COLO668 (cell line): ENCODE data around the gene HLA-DQB1.
"Not testable (repeated sequence)": the region's sequence is repeated elsewhere in the genome, so short reads cannot be mapped to it uniquely, and the experiment has no call there.

Source experiments
- DNase-seq: peaks from one replicate; lab custom pipeline; 2025; ENCODE audit not compliant: unreplicated experiment; lab: John Stamatoyannopoulos, UW

The HLA-DQB1 gene

GRCh38 chr6:32662836-32663235, 3.6 kb downstream of the HLA-DQB1 start:
- no peak for DNase-seq

GRCh38 chr6:32662099-32662498, 4.4 kb downstream of the HLA-DQB1 start:
- DNase-seq, result no peak

- no peak for DNase-seq
These were observed 6.4 kb downstream of the HLA-DQB1 start for GRCh38 chr6:32659856-32660595.

GRCh38 chr6:32658268-32658897, 8.1 kb downstream of the HLA-DQB1 start:
- no peak for DNase-seq

GRCh38 chr6:32657819-32658218, 8.6 kb downstream of the HLA-DQB1 start:
- DNase-seq, result not testable (repeated sequence)

GRCh38 chr6:32657329-32657728, 9.1 kb downstream of the HLA-DQB1 start:
- DNase-seq, result not testable (repeated sequence)

- no peak for DNase-seq
These were observed 11.2 kb downstream of the HLA-DQB1 start for GRCh38 chr6:32655203-32655710.

GRCh38 chr6:32645047-32645703, 21.3 kb downstream of the HLA-DQB1 start:
- DNase-seq, result no peak

GRCh38 chr6:32643904-32644303, 22.6 kb downstream of the HLA-DQB1 start:
- DNase-seq, result no peak

GRCh38 chr6:32642720-32643106, 23.7 kb downstream of the HLA-DQB1 start:
- DNase-seq, result no peak

- DNase-seq, result not testable (repeated sequence)
These were observed 24.4 kb downstream of the HLA-DQB1 start for GRCh38 chr6:32641785-32642719.

GRCh38 chr6:32641122-32641521, 25.3 kb downstream of the HLA-DQB1 start:
- no peak for DNase-seq

- no peak for DNase-seq
These were observed 26.7 kb downstream of the HLA-DQB1 start for GRCh38 chr6:32639440-32640394.

- no peak for DNase-seq
These were observed 27.8 kb downstream of the HLA-DQB1 start for GRCh38 chr6:32638532-32639219.

- no peak for DNase-seq
These were observed 28.6 kb downstream of the HLA-DQB1 start for GRCh38 chr6:32637883-32638282.

GRCh38 chr6:32637219-32637880, 29.1 kb downstream of the HLA-DQB1 start, which contains the start of gene HLA-DQA1:
HLA-DQA1 (plus strand) TSS chr6:32637406; CDS start chr6:32637459, 53 bp downstream.
- DNase-seq, result no peak

- no peak for DNase-seq
These were observed 30.8 kb downstream of the HLA-DQB1 start for GRCh38 chr6:32635526-32636123.

GRCh38 chr6:32629793-32630192, 36.7 kb downstream of the HLA-DQB1 start:
- not testable (repeated sequence) for DNase-seq
